ENCODE results near the gene APLP1. TPM values are rescaled to one million over a fixed set of nuclear protein-coding genes. Genes with fewer than 3 reads are reported as not detected.

The APLP1 gene
- total and polyA plus RNA-seq, 2 experiments from 2014 or later: 10.6 to 16.8 TPM

GRCh38 chr19:35902870-35903475, 34.6 kb downstream of the APLP1 start:
- no peaks in the 10 kb centered on the region for H3K9me2 ChIP-seq (ENCODE audit: insufficient read depth)
- no peak overlapping the region for H3K4me3 ChIP-seq
- H3K4me1 ChIP-seq (ENCODE audit: insufficient read depth): peaks cover 34% of the 10 kb centered on the region
- H2AFZ ChIP-seq: peak overlapping the region; percentile 32
- no peaks in the 10 kb centered on the region for H3K36me3 ChIP-seq (ENCODE audit: low read depth)
- H3K9me3 ChIP-seq (ENCODE audit: low read depth): no peaks in the 10 kb centered on the region
- no peaks in the 10 kb centered on the region for H3K27me3 ChIP-seq (replicated peaks; ENCODE audit: insufficient read depth)
- WGBS, 2 experiments (ENCODE audit: low coverage in 1 of 2, low lambda C conversion rate in 2 of 2, missing lambda C conversion rate in 2 of 2): 82 to 83% methylated on average over 10 of the region's 10 CpGs
- peaks cover 14% of the 10 kb centered on the region for H3K79me2 ChIP-seq (ENCODE audit: insufficient read depth)
- no peak for DNase-seq
- peak overlapping the region; percentile 18 for H3K4me2 ChIP-seq (ENCODE audit: unreplicated experiment)
- H3K9ac ChIP-seq: peak overlapping the region; percentile 48; the same call in 1 of the 2 replicates
- in situ Hi-C loops (cut with MboI): no loop called here
- no peak for TF ChIP-seq EZH2 (IDR thresholded peaks at IDR 0.05; ENCODE audit: insufficient read depth, poor library complexity, severe bottlenecking)
- TF ChIP-seq EZH2phosphoT487 (IDR thresholded peaks at IDR 0.05; ENCODE audit: insufficient read depth, low read depth): no peak
- H4K20me1 ChIP-seq (ENCODE audit: insufficient read depth): no peaks in the 10 kb centered on the region
- H3K27ac ChIP-seq: no peak overlapping the region
- peaks cover 18% of the 10 kb centered on the region for H3F3A ChIP-seq (ENCODE audit: insufficient read depth)

DNA sequence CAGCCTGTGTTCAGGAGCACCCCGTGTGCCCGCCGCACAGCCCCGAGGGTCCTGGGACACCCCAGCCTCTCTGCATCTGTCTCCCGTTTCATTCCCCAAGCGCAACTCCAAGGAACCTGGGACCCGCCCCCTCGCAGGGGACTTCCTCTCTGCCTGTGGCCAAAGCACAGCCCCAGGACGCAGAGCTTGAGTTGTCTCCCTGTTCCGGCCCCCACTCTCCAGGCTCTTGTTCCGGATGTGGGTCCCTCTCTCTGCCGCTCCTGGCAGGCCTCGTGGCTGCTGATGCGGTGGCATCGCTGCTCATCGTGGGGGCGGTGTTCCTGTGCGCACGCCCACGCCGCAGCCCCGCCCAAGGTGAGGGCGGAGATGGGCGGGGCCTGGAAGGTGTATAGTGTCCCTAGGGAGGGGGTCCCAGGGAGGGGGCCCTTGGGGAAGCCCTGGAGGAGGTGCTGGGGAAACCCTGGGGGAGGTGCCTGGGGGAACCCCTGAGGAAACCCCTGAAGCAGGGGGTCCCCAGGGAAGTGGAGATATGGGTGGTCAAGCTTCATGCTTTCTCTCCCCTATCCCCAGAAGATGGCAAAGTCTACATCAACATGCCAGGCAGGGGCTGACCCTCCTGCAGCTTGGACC, 35.3 kb downstream of the APLP1 start:
- H3K36me3 ChIP-seq (ENCODE audit: low read depth): no peaks in the 10 kb centered on the region
- H3K9ac ChIP-seq: peak overlapping the region; percentile 48
- in situ Hi-C loops (cut with MboI): no loop called here
- peak overlapping the region; percentile 32 for H2AFZ ChIP-seq
- peaks cover 34% of the 10 kb centered on the region for H3K4me1 ChIP-seq (ENCODE audit: insufficient read depth)
- no peaks in the 10 kb centered on the region for H3K9me3 ChIP-seq (ENCODE audit: low read depth)
- 24 to 27% methylated on average over 24 of the region's 24 CpGs for WGBS, 2 experiments (ENCODE audit: low coverage in 1 of 2, low lambda C conversion rate in 2 of 2, missing lambda C conversion rate in 2 of 2)
- peak overlapping the region; percentile 18 for H3K4me2 ChIP-seq (ENCODE audit: unreplicated experiment)
- no peaks in the 10 kb centered on the region for H4K20me1 ChIP-seq (ENCODE audit: insufficient read depth)
- peaks cover 18% of the 10 kb centered on the region for H3F3A ChIP-seq (ENCODE audit: insufficient read depth)
- peak; percentile 61 for DNase-seq
- no peak overlapping the region for H3K4me3 ChIP-seq
- H3K9me2 ChIP-seq (ENCODE audit: insufficient read depth): no peaks in the 10 kb centered on the region
- peaks cover 7% of the 10 kb centered on the region for H3K79me2 ChIP-seq (ENCODE audit: insufficient read depth)
- TF ChIP-seq EZH2phosphoT487 (IDR thresholded peaks at IDR 0.05; ENCODE audit: insufficient read depth, low read depth) (no peak), EZH2 (IDR thresholded peaks at IDR 0.05; ENCODE audit: insufficient read depth, poor library complexity, severe bottlenecking) (no peak)
- no peaks in the 10 kb centered on the region for H3K27me3 ChIP-seq (replicated peaks; ENCODE audit: insufficient read depth)
- H3K27ac ChIP-seq: no peak overlapping the region

GRCh38 chr19:35904311-35905068, 36.1 kb downstream of the APLP1 start:
- no peak for TF ChIP-seq EZH2 (IDR thresholded peaks at IDR 0.05; ENCODE audit: insufficient read depth, poor library complexity, severe bottlenecking)
- TF ChIP-seq EZH2phosphoT487 (IDR thresholded peaks at IDR 0.05; ENCODE audit: insufficient read depth, low read depth): no peak
- no peaks in the 10 kb centered on the region for H3K36me3 ChIP-seq (ENCODE audit: low read depth)
- H3K27me3 ChIP-seq (replicated peaks; ENCODE audit: insufficient read depth): no peaks in the 10 kb centered on the region
- H4K20me1 ChIP-seq (ENCODE audit: insufficient read depth): no peaks in the 10 kb centered on the region
- WGBS, 2 experiments (ENCODE audit: low coverage in 1 of 2, low lambda C conversion rate in 2 of 2, missing lambda C conversion rate in 2 of 2): 68 to 69% methylated on average over 10 of the region's 10 CpGs
- in situ Hi-C loops (cut with MboI): no loop called here
- H3K79me2 ChIP-seq (ENCODE audit: insufficient read depth): no peaks in the 10 kb centered on the region
- H3F3A ChIP-seq (ENCODE audit: insufficient read depth): peaks cover 18% of the 10 kb centered on the region
- H3K4me3 ChIP-seq: no peak overlapping the region
- no peaks in the 10 kb centered on the region for H3K9me3 ChIP-seq (ENCODE audit: low read depth)
- DNase-seq: no peak
- no peaks in the 10 kb centered on the region for H3K9me2 ChIP-seq (ENCODE audit: insufficient read depth)
- H3K4me1 ChIP-seq (ENCODE audit: insufficient read depth): peaks cover 34% of the 10 kb centered on the region
- H3K9ac ChIP-seq: no peak overlapping the region
- H3K27ac ChIP-seq: no peak overlapping the region
- no peak overlapping the region for H3K4me2 ChIP-seq (ENCODE audit: unreplicated experiment)
- H2AFZ ChIP-seq: no peak overlapping the region

DNA sequence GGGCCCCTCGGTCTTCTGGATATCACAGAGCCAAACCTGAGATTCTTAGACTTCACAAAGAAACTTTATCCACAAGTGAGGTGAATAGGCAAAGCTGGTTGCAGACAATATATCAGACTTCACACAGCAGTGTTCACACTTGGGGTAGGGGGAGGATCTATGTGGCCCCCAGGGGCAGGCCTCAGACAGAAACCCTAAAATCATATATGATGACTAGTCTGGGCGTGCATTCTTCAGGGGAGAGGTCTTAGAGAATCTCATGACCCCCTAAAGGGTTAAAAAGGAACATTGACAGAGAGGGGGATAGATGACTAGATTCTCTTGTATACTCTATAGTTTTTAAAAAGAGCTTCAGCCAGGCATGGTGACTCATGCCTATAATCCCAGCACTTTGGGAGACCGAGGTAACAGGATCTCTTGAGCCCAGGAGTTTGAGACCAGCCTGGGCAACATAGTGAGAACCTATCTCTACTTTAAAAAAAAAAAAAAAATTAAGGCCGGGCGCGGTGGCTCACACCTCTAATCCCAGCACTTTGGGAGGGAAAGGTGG, 36.9 kb downstream of the APLP1 start:
- H3K4me1 ChIP-seq (ENCODE audit: insufficient read depth): peaks cover 34% of the 10 kb centered on the region
- no peak for DNase-seq
- H3K27ac ChIP-seq: no peak overlapping the region
- WGBS, 2 experiments (ENCODE audit: low coverage in 1 of 2, low lambda C conversion rate in 2 of 2, missing lambda C conversion rate in 2 of 2): 80 to 81% methylated on average over 6 of the region's 6 CpGs
- H3K4me3 ChIP-seq: no peak overlapping the region
- no peaks in the 10 kb centered on the region for H3K9me2 ChIP-seq (ENCODE audit: insufficient read depth)
- no peaks in the 10 kb centered on the region for H3K36me3 ChIP-seq (ENCODE audit: low read depth)
- peaks cover 18% of the 10 kb centered on the region for H3F3A ChIP-seq (ENCODE audit: insufficient read depth)
- H3K79me2 ChIP-seq (ENCODE audit: insufficient read depth): no peaks in the 10 kb centered on the region
- H3K4me2 ChIP-seq (ENCODE audit: unreplicated experiment): no peak overlapping the region
- no peak overlapping the region for H3K9ac ChIP-seq
- no peak for TF ChIP-seq EZH2 (IDR thresholded peaks at IDR 0.05; ENCODE audit: insufficient read depth, poor library complexity, severe bottlenecking)
- TF ChIP-seq EZH2phosphoT487 (IDR thresholded peaks at IDR 0.05; ENCODE audit: insufficient read depth, low read depth): no peak
- in situ Hi-C loops (cut with MboI): no loop called here
- no peaks in the 10 kb centered on the region for H3K27me3 ChIP-seq (replicated peaks; ENCODE audit: insufficient read depth)
- H3K9me3 ChIP-seq (ENCODE audit: low read depth): no peaks in the 10 kb centered on the region
- no peak overlapping the region for H2AFZ ChIP-seq
- H4K20me1 ChIP-seq (ENCODE audit: insufficient read depth): no peaks in the 10 kb centered on the region

Measured in GM23248 (cell line).